T-cell (primary cell): Measurements from ENCODE around the gene CCDC33. TPM values are rescaled to one million over a fixed set of nuclear protein-coding genes. Genes with fewer than 3 reads are reported as not detected.
A peak's percentile ranks its signal among the peaks of the same experiment; 100 is the strongest.
"Not testable (repeated sequence)": the region's sequence is repeated elsewhere in the genome, so short reads cannot be mapped to it uniquely, and the experiment has no call there.

Source experiments
- ATAC-seq, 4 experiments: fragments of 200-7000 bp in 3 of 4; fragments of 150-1000 bp in 1 of 4; cut with Tn5 transposase; replicated peaks in 1 of 4; 1 replicate in 3 of 4; 2 replicates in 1 of 4; pipeline ENCODE4 v1.10.0; 2021; ENCODE audit warnings: moderate library complexity in 3 of 4, mild to moderate bottlenecking in 2 of 4, moderate number of reproducible peaks in 1 of 4
- CTCF ChIA-PET, 2 donors: fragments of 300-600 bp; sonication (Branson Sonifier 250); formaldehyde crosslinking; loops; one replicate each; lab custom pipeline; 2022; ENCODE audit warnings: antibody characterized with exemption in 2 of 2; lab: Charles Lee
- POLR2A ChIA-PET, 2 donors: fragments of 300-600 bp; sonication (Branson Sonifier 250); formaldehyde crosslinking; loops; one replicate each; lab custom pipeline; 2022; ENCODE audit warnings: antibody characterized with exemption in 2 of 2; lab: Charles Lee
- DNase-seq, 35 experiments: peaks; one replicate each; pipeline versions ENCODE4 v3.0.0 to v3.0.0-alpha.2; 2013 to 2023
- H3K27ac ChIP-seq: one replicate; pipeline ENCODE4 v1.5.1; 2013; ENCODE audit warnings: low read length
- H3K27me3 ChIP-seq, 2 experiments: replicated peaks in 1 of 2; 1 replicate in 1 of 2; 2 replicates in 1 of 2; pipeline versions ENCODE4 v1.6.1 to v1.7.0; 2013; ENCODE audit warnings: low read length in 1 of 2, mixed read lengths in 1 of 2; ENCODE audit not compliant: control insufficient read depth in 2 of 2, insufficient read depth in 2 of 2; ENCODE audit errors: extremely low read depth in 1 of 2
- H3K36me3 ChIP-seq, 2 donors: 1 replicate in 1 of 2; 2 replicates in 1 of 2; pipeline versions ENCODE4 v1.6.1 to v1.7.0; 2013; ENCODE audit warnings: low read length in 1 of 2; ENCODE audit not compliant: control insufficient read depth in 2 of 2, insufficient read depth in 1 of 2; ENCODE audit errors: extremely low read depth in 1 of 2
- H3K4me1 ChIP-seq, 2 experiments: 1 replicate in 1 of 2; 2 replicates in 1 of 2; pipeline versions ENCODE4 v1.6.1 to v1.7.0; 2013; ENCODE audit warnings: low read length in 2 of 2, mixed read lengths in 1 of 2; ENCODE audit not compliant: insufficient read depth in 2 of 2, control insufficient read depth in 1 of 2; ENCODE audit errors: extremely low read depth in 1 of 2
- H3K4me3 ChIP-seq, 2 donors: 1 replicate in 1 of 2; 2 replicates in 1 of 2; pipeline versions ENCODE4 v1.5.1 to v1.7.0; 2013; ENCODE audit warnings: mild to moderate bottlenecking in 2 of 2, low read length in 1 of 2, moderate library complexity in 1 of 2; ENCODE audit not compliant: control insufficient read depth in 1 of 2; ENCODE audit errors: extremely low read depth in 1 of 2
- H3K9me3 ChIP-seq: 2 replicates; pipeline ENCODE4 v1.7.0; 2013
- H3K27ac Mint-ChIP-seq, 2 donors: one replicate each; pipeline ENCODE4 v1.8.0; 2020 to 2021; ENCODE audit warnings: mild to moderate bottlenecking in 2 of 2, mixed read lengths in 2 of 2
- H3K27me3 Mint-ChIP-seq, 2 donors: one replicate each; pipeline ENCODE4 v1.8.0; 2021 to 2022; ENCODE audit warnings: mixed read lengths in 2 of 2
- H3K36me3 Mint-ChIP-seq: one replicate; pipeline ENCODE4 v1.8.0; 2021; ENCODE audit warnings: mixed read lengths
- H3K4me1 Mint-ChIP-seq, 3 donors: one replicate each; pipeline ENCODE4 v1.8.0; 2020 to 2022; ENCODE audit warnings: mixed read lengths in 3 of 3, mild to moderate bottlenecking in 1 of 3
- H3K4me3 Mint-ChIP-seq, 3 donors: one replicate each; pipeline ENCODE4 v1.8.0; 2020 to 2022; ENCODE audit warnings: mild to moderate bottlenecking in 3 of 3, mixed read lengths in 3 of 3, moderate library complexity in 3 of 3
- H3K9me3 Mint-ChIP-seq, 3 donors: one replicate each; pipeline ENCODE4 v1.8.0; 2020 to 2022; ENCODE audit warnings: mixed read lengths in 3 of 3
- WGBS: methylation state at CpG from one replicate; pipeline ENCODE4 v1.1.5; 2013; ENCODE audit warnings: missing lambda C conversion rate; ENCODE audit not compliant: insufficient coverage; 5-methylcytosine and 5-hydroxymethylcytosine counted together
- total RNA-seq, 35 experiments: library from RNA in 6 of 35; stranded (reverse) in 6 of 35; fragments of 120-200 nt in 1 of 35; gene quantifications; one replicate each; pipeline versions ENCODE4 v1.2.1 to v1.2.4 and lab custom pipeline; 2013 to 2026

The CCDC33 gene
- total RNA-seq, 5 donors from 2014 or later (not counting 1 experiment from before 2014, with no cell fraction given), result not detected

DNA sequence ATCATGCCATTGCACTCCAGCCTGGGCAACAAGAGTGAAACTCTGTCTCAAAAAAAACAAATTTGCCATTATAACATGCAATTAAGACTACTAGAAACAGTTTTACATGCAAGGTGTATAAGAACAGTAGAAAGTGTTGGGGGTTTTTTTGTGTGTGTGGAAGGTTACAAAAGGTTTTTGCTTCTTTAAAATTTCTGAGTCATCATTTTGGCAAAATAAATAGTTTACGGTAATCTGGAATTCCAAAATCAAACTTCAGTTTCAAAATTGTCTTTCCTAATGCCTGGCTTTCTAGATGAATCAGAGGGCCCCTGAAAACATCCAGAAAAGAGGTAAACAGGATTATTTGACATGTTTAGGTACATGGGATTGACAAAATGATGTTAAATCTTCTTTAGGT lies 124.7 kb downstream of the CCDC33 start:
- CTCF ChIA-PET, H3K9me3 ChIP-seq, ATAC-seq, H3K36me3 Mint-ChIP-seq, DNase-seq, POLR2A ChIA-PET, H3K36me3 ChIP-seq, H3K27ac ChIP-seq, H3K4me1 Mint-ChIP-seq, H3K9me3 Mint-ChIP-seq, H3K4me3 Mint-ChIP-seq, H3K27ac Mint-ChIP-seq, H3K4me3 ChIP-seq, H3K4me1 ChIP-seq: not testable (repeated sequence)
- H3K27me3 ChIP-seq, result peaks cover 5 to 20% of the 10 kb centered on the region in 2 experiments
- no CpG with 5 or more reads among the region's 1 CpG for WGBS
- H3K27me3 Mint-ChIP-seq, result peaks cover 13 to 19% of the 10 kb centered on the region in 2 donors

DNA sequence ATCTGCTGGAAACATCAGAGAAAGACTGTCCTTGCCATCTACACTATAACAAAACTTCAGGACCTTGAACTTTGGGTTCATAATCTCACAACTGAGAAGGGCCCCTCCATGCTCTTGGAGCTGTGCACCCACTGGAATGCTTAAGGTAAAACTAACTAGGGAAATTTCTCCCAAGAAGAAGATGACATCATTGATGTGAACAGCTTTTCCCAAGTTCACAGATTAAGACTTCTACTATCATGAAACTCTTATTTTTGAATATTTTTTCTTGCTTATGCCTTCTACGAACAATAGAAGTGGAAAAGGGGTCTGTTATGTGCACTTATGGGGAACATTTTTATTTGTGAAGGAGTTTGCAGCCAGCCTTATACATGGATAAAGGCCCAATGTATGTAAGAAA lies 126.4 kb downstream of the CCDC33 start:
- H3K4me1 Mint-ChIP-seq, result peaks cover 0 to 8% (median 2%) of the 10 kb centered on the region in 3 donors
- CTCF ChIA-PET, result interaction anchor here in 1 of 2 donors (0.6 kb wide), 2 partner anchors 9 to 314 kb away, joined by 3 read pairs; no protein-coding TSS in a partner anchor
- H3K27ac Mint-ChIP-seq, result no peak overlapping the region
- no peak overlapping the region for H3K4me3 Mint-ChIP-seq
- Histone ChIP-seq H3K4me3 (no peak overlapping the region), H3K36me3 (no peaks in the 10 kb centered on the region), H3K4me1 (peaks cover 0 to 12% of the 10 kb centered on the region in 2 experiments), H3K27ac (no peak overlapping the region), H3K27me3 (peaks cover 5 to 35% of the 10 kb centered on the region in 2 experiments), H3K9me3 (no peaks in the 10 kb centered on the region)
- WGBS, result no CpG with 5 or more reads among the region's 1 CpG
- DNase-seq, result no peak
- no peak for ATAC-seq
- no peaks in the 10 kb centered on the region for H3K36me3 Mint-ChIP-seq
- peaks cover 16 to 29% of the 10 kb centered on the region in 2 donors for H3K27me3 Mint-ChIP-seq
- POLR2A ChIA-PET, result no interaction called here
- H3K9me3 Mint-ChIP-seq, result no peaks in the 10 kb centered on the region

DNA sequence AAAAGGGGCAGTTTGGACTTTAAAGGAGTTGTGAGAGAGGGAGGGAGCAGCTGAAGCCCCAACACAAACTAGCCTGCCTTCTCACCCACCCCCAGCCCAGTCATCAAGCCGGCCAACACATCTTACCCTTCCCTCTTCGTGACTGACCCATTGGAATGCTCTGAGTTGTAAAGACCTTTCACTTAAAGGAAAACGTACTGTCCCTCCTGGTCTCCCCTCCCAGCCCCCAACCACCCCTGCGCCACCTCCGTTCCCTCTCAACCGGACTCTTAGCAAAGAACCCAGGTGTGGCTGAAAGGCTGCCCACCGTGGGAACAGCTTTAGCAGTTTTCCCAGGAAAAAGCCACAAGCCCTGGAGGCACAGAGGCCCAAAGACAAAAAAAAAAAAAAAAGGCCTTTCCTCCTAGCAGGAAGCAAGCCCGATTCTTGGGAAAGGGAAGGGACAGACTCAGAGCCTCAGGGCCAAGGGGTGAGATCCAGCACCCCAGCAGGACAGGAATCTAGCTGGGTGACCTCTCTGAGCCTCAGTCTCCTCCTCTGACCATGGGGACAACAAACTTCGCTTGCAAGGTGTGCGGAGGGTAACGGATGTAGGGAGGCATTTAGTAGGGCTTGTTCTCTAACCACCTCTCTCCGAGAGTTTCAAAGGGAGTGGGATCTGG lies 128.9 kb downstream of the CCDC33 start:
- ChIA-PET POLR2A (no interaction called here), CTCF (no interaction called here)
- Mint-ChIP-seq H3K36me3 (no peaks in the 10 kb centered on the region), H3K27ac (no peak overlapping the region), H3K4me3 (peak overlapping the region; percentile 47 to 71 (median 47)), H3K27me3 (peaks cover 17 to 48% of the 10 kb centered on the region in 2 donors), H3K4me1 (peaks cover 0 to 8% (median 2%) of the 10 kb centered on the region in 3 donors), H3K9me3 (no peaks in the 10 kb centered on the region)
- no peak for DNase-seq
- Histone ChIP-seq H3K36me3 (no peaks in the 10 kb centered on the region), H3K4me3 (peak overlapping the region in 1 of 2 donors; percentile 60), H3K4me1 (peaks cover 0 to 12% of the 10 kb centered on the region in 2 experiments), H3K27ac (no peak overlapping the region), H3K9me3 (no peaks in the 10 kb centered on the region), H3K27me3 (peaks cover 7 to 49% of the 10 kb centered on the region in 2 experiments)
- ATAC-seq, result no peak
- WGBS, result 89% methylated on average over 5 of the region's 12 CpGs

DNA sequence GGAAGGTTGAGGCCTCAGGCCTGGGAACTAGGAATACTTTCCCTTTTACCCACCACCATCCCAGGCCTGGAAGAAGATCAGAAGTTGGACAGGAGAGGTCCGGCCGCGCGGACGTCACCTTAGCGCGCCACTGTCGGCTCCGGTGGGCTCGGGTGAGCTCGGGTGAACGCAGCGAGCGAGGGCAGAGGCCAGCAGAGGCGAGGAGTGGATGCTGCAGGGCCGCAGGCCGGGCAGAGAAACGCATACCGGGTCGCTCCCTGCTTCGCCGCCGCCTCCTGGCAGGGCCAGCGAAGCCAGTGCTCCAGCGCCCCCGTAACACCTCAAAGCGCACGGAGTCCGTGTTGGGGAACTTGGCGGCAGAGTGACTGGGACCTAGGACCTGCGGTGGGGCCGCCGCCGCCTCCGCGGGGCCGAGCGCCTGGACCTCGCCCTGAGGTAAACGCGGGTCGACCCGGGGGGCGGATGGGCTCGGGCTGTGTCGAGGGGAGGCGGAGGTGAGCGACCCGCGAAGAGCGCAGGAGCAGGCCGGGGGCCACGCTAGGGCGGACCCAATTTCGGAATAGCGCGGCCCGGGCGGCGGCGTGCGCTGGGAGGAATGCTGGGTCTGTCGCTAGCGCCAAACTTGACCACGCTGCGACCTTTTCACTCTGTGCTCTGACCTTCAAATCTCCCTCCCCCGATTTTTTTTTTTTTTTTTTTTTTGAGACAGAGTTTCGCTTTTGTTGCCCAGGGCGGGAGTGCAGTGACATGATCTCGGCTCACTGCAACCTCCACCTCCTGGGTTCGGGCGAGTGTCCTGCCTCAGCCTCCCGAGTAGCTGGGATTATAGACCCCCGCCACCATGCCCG lies 129.7 kb downstream of the CCDC33 start:
- H3K4me1 ChIP-seq, result peaks cover 0 to 12% of the 10 kb centered on the region in 2 experiments
- H3K36me3 ChIP-seq, result no peaks in the 10 kb centered on the region
- 12% methylated on average over 66 of the region's 75 CpGs for WGBS
- Mint-ChIP-seq H3K4me1 (peaks cover 0 to 8% (median 2%) of the 10 kb centered on the region in 3 donors), H3K27ac (no peak overlapping the region), H3K36me3 (no peaks in the 10 kb centered on the region), H3K4me3 (peak overlapping the region; percentile 47 to 71 (median 47)), H3K9me3 (no peaks in the 10 kb centered on the region), H3K27me3 (peaks cover 22 to 54% of the 10 kb centered on the region in 2 donors)
- H3K9me3 ChIP-seq, result no peaks in the 10 kb centered on the region
- peak; percentile 53 to 72 (median 62) for ATAC-seq
- H3K27ac ChIP-seq, result no peak overlapping the region
- POLR2A ChIA-PET, result no interaction called here
- CTCF ChIA-PET, result interaction anchor here in 1 of 2 donors (1.2 kb wide), 1 partner anchor 74 kb away, joined by 7 read pairs; no protein-coding TSS in a partner anchor
- H3K4me3 ChIP-seq, result peak overlapping the region; percentile 35 to 60
- peak in 2 of 35 experiments; percentile 18 to 23 for DNase-seq
- H3K27me3 ChIP-seq, result peaks cover 7 to 49% of the 10 kb centered on the region in 2 experiments

DNA sequence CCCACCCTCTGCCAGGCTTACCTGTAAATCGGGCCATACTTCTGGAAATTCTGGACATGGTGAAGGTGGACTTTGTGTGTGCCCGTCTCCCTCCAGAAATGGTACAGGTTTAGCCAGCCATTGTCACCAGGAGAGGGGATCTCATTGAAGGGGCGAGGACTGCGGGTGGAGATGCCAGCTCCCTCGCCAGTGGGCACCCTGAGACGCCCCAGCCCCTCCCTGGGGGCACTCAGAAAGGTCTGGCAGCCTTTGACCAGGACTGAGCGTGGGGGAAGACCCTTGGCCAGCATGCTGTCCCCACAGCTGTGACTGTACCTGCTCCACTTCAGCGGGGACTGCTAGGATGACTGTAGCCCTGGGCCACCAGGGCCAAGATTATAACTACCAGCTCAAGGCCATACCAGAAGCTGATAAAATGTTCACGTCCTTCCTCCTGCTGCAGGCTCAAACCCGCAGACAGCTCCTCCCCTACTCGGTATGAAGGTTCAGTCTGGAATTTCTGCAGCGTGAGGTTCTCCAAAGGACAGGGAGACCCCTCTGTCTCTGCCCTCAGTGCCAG lies 131.2 kb downstream of the CCDC33 start, which contains the start of gene CYP11A1:
CYP11A1 (minus strand) TSS at position 351 of the 559 bp plus-strand sequence; CDS start at position 290, 61 bp downstream.
- Mint-ChIP-seq H3K4me1 (peaks cover 0 to 8% (median 2%) of the 10 kb centered on the region in 3 donors), H3K4me3 (peak within 1 kb of the TSS in 2 of 3 donors; percentile 36 to 71), H3K36me3 (no peaks in the 10 kb centered on the region), H3K27me3 (peaks cover 22 to 54% of the 10 kb centered on the region in 2 donors), H3K27ac (no peak within 1 kb of the TSS), H3K9me3 (no peaks in the 10 kb centered on the region)
- Histone ChIP-seq H3K4me1 (peaks cover 0 to 12% of the 10 kb centered on the region in 2 experiments), H3K27ac (no peak within 1 kb of the TSS), H3K4me3 (no peak within 1 kb of the TSS), H3K27me3 (peaks cover 7 to 47% of the 10 kb centered on the region in 2 experiments), H3K9me3 (no peaks in the 10 kb centered on the region), H3K36me3 (no peaks in the 10 kb centered on the region)
- ATAC-seq (no peak), DNase-seq (no peak)
- ChIA-PET POLR2A (no interaction called here), CTCF (interaction anchor here in 1 of 2 donors (1.2 kb wide), 1 partner anchor 72 kb away, joined by 7 read pairs; no protein-coding TSS in a partner anchor)
- WGBS, result 84% methylated on average over 11 of the region's 12 CpGs

DNA sequence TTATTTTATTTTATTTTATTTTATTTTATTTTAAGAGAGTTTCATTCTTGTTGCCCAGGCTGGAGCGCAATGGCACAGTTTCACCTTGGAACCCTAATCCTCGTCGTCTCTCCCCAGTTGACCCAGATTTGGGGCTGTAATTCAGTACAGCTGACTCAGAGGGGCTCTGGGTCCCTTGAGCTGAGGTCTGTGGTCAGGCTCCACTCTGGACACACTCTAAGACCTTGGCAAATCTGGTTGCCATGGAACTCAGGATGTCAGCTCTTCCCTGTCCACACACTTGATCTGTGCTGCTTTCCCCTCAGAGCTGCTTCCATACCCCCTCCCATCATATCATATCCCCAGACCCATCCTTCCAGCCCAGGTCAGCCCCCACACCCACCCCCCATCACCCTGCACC lies 132.0 kb downstream of the CCDC33 start:
- Histone ChIP-seq H3K27ac (no peak overlapping the region), H3K36me3 (no peaks in the 10 kb centered on the region), H3K4me3 (no peak overlapping the region), H3K27me3 (peaks cover 7 to 48% of the 10 kb centered on the region in 2 experiments), H3K9me3 (no peaks in the 10 kb centered on the region), H3K4me1 (peaks cover 0 to 12% of the 10 kb centered on the region in 2 experiments)
- H3K4me3 Mint-ChIP-seq, result no peak overlapping the region
- peaks cover 21 to 54% of the 10 kb centered on the region in 2 donors for H3K27me3 Mint-ChIP-seq
- H3K27ac Mint-ChIP-seq, result no peak overlapping the region
- no peaks in the 10 kb centered on the region for H3K36me3 Mint-ChIP-seq
- CTCF ChIA-PET, result interaction anchor here in 1 of 2 donors (0.6 kb wide), 2 partner anchors 24 to 93 kb away, joined by 4 to 5 read pairs; partner anchors contain the start of gene UBL7
- DNase-seq, result no peak
- POLR2A ChIA-PET, result no interaction called here
- 100% methylated on average over 3 of the region's 3 CpGs for WGBS
- H3K9me3 Mint-ChIP-seq, result no peaks in the 10 kb centered on the region
- ATAC-seq, result no peak
- peaks cover 0 to 8% (median 2%) of the 10 kb centered on the region in 3 donors for H3K4me1 Mint-ChIP-seq
